IMR-90 (cell line): ENCODE data around the gene SLC39A8.

Experiments used
- FOS ChIP-seq: fragments of 150-350 bp; IDR thresholded peaks from 2 replicates; pipeline ENCODE4 v1.6.1; 2016; ENCODE audit warnings: low read depth, low read length
- MAFK ChIP-seq: IDR thresholded peaks from 2 replicates; pipeline ENCODE4 v1.6.1; 2012; ENCODE audit warnings: low read depth, low read length, improper control_type of control experiment
- POLR2A ChIP-seq: IDR thresholded peaks from 2 replicates; pipeline ENCODE4 v1.6.1; 2012; ENCODE audit warnings: mild to moderate bottlenecking, low read depth, low read length
- RAD21 ChIP-seq: IDR thresholded peaks from 2 replicates; pipeline ENCODE4 v1.6.1; 2012; ENCODE audit warnings: low read length, improper control_type of control experiment
- TF ChIP-seq, protein P1 (sequence below): conservative IDR thresholded peaks from 2 replicates; pipeline ENCODE4 v1.5.1; 2012; ENCODE audit warnings: mild to moderate bottlenecking, low read depth, low read length, improper control_type of control experiment

GRCh38 chr4:102302762-102303161 lies 42.5 kb downstream of the SLC39A8 start:
- TF ChIP-seq, protein P1, sequence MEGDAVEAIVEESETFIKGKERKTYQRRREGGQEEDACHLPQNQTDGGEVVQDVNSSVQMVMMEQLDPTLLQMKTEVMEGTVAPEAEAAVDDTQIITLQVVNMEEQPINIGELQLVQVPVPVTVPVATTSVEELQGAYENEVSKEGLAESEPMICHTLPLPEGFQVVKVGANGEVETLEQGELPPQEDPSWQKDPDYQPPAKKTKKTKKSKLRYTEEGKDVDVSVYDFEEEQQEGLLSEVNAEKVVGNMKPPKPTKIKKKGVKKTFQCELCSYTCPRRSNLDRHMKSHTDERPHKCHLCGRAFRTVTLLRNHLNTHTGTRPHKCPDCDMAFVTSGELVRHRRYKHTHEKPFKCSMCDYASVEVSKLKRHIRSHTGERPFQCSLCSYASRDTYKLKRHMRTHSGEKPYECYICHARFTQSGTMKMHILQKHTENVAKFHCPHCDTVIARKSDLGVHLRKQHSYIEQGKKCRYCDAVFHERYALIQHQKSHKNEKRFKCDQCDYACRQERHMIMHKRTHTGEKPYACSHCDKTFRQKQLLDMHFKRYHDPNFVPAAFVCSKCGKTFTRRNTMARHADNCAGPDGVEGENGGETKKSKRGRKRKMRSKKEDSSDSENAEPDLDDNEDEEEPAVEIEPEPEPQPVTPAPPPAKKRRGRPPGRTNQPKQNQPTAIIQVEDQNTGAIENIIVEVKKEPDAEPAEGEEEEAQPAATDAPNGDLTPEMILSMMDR: no peak
- TF ChIP-seq POLR2A (no peak), FOS (no peak), MAFK (no peak), RAD21 (no peak)
